Erythroblast (primary cell): ENCODE data around the gene PIGH.

ENCODE experiments used
- GATA1 ChIP-seq: IDR thresholded peaks from 2 replicates; pipeline ENCODE4 v1.6.1; 2011; ENCODE audit warnings: low read depth, mild to moderate bottlenecking, control low read depth, low read length, moderate library complexity
- POLR2A ChIP-seq: IDR thresholded peaks from 2 replicates; pipeline ENCODE4 v1.6.1; 2011; ENCODE audit warnings: mild to moderate bottlenecking, low read length

DNA sequence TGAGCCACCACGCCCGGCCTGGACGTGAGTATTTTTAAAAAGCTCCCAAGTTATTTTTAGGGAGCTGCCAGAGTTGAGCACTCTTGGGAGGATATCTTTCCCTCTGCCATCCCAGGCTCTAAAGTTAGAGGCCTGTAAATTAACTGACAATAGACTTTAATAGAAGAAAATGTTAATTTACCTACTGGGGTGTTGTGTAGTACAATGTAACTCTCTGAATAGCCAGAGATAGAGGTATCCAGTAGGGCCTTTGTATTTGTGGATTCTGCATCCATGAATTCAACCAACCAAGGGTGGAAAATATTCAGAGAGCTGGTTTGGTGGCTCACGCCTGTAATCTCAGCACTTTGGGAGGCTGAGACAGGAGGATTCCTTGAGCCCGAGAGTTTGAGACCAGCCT lies 7.6 kb upstream of the PIGH start:
- TF ChIP-seq POLR2A (no peak), GATA1 (no peak)
